LNCaP clone FGC (cell line): ENCODE data around the gene NFS1.
"Not testable (repeated sequence)": the region's sequence is repeated elsewhere in the genome, so short reads cannot be mapped to it uniquely, and the experiment has no call there.

Experiments used
- DNase-seq: peaks from one replicate; pipeline ENCODE4 v3.0.0-alpha.2; 2011; ENCODE audit warnings: low read depth
- H3K4me3 ChIP-seq: 2 replicates; pipeline ENCODE4 v1.5.1; 2011; ENCODE audit warnings: mild to moderate bottlenecking, low read depth, low read length, control low read depth
- TF ChIP-seq, protein P1 (sequence below): IDR thresholded peaks from 2 replicates; pipeline ENCODE4 v1.5.1; 2012; ENCODE audit warnings: mild to moderate bottlenecking; ENCODE audit not compliant: control insufficient read depth, insufficient read depth; ENCODE audit errors: extremely low read depth

The NFS1 gene

DNA sequence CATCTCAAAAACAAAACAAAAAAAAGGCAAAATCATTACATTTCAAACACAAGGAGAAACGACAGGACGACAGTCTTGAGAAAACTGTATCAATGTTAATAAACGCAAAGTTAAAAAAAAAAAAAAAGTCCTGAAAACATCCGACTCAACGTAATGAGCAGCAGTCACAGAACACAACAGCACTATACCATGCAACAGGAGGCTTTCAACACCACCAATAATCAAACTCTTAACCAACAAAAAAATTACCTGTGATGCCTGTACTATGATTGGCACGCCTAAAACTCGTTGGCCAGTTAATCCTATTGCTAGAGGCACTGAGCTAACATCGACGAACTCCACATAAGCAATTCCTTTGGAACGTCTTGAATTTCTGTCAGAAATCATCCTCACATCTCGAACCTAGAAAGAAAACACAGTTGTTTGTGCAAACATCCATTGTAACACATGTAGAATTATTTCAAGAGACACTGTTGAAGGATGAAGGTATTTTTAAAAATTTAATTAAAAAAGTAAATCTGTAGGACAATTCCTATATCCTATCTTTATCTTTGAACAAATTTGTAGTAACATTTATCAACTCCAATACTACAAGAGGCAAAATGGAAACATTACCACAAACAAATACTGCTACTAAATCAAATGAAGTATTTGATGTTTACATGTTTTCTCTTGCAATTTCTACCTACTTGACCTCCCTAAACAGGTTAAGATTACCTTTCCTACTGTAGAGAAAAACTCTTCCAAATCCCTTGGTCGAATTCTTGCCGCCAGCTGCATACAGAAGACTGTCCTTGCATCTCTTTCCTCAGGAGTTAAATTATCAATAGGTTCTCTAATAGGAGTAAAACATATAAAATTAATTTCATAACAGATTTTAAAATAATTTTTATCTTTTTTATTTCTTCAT is 25.4 kb upstream of the NFS1 start:
- TF ChIP-seq, protein P1, sequence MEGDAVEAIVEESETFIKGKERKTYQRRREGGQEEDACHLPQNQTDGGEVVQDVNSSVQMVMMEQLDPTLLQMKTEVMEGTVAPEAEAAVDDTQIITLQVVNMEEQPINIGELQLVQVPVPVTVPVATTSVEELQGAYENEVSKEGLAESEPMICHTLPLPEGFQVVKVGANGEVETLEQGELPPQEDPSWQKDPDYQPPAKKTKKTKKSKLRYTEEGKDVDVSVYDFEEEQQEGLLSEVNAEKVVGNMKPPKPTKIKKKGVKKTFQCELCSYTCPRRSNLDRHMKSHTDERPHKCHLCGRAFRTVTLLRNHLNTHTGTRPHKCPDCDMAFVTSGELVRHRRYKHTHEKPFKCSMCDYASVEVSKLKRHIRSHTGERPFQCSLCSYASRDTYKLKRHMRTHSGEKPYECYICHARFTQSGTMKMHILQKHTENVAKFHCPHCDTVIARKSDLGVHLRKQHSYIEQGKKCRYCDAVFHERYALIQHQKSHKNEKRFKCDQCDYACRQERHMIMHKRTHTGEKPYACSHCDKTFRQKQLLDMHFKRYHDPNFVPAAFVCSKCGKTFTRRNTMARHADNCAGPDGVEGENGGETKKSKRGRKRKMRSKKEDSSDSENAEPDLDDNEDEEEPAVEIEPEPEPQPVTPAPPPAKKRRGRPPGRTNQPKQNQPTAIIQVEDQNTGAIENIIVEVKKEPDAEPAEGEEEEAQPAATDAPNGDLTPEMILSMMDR: no peak
- DNase-seq: no peak
- H3K4me3 ChIP-seq: no peak overlapping the region

DNA sequence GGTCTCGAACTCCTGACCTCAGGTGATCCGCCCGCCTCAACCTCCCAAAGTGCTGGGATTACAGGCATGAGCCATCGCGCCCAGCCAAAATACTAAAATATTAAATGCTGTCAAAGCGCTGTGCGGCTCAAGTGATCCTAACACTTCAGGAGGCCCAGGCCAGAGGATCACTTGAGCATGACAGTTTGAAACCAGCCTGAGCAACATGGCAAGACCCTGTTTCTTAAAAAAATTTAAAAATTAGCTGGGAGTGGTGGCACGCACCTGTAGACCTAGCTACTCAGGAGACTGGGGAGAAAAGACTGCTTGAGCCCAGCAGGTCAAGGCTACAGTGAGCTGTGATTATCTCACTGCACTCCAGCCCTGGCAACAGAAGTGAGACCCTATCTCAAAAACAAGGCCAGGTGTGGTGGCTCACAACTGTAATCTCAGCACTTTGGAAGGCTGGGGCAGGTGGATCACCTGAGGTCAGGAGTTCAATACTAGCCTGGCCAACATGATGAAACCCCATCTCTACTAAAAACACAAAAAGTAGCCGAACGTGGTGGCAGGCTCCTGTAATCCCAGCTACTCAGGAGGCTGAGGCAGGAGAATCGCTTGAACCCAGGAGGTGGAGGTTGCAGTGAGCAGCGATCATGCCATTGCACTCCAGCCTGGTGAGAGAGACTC is 24.6 kb upstream of the NFS1 start:
- not testable (repeated sequence) for H3K4me3 ChIP-seq, DNase-seq

DNA sequence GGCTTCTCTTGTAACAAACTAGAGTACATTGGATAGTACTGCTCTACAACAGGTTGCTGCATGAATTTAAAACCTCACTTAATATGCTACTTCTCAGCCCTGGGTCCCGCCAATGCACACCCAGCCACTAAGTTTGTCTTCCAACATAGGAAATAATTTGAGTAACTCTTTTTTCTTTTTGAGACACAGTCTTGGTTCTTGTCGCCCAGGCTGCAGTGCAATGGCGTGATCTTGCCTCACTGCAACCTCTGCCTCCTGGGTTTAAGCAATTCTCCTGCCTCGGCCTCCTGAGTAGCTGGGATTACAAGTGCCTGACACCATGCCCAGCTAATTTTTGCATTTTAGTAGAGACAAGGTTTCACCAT is 24.1 kb upstream of the NFS1 start:
- not testable (repeated sequence) for H3K4me3 ChIP-seq, DNase-seq

DNA sequence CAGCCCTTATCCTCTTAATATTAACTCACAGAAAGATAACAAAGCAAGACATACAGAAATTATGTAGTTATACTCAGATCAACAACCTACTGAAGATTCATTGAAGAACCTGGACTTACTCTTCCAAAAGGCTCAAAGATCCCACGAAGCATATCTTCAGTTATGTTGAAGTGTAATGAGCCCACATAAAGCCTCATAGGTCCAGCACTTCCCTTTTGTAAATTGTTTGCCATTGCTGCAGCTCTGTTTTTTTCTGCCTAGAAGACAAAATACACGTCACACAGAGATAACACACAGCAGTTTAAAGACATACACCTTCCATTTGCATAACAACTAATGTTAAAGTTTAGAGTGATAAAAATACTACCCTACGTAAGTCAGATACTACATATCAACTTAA is 22.5 kb upstream of the NFS1 start:
- TF ChIP-seq, protein P1: no peak
- no peak overlapping the region for H3K4me3 ChIP-seq
- DNase-seq: no peak

DNA sequence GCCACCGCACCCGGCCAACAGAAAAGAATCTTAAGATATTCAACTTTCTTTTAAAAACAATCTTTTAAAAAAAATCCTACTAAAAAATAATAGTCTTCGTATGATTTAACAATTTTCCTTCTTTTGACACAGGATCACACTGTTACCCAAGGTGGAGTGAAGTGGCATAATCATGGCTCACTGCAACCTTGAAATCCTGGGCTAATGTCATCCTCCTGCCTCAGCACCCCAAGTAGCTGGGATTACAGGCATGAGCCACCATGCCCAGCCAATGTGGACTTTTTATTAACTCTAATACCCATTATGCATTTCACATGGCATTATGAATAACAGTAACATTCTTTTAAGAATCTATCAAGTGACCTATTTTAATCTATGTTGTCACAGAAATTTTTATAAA is 22.1 kb upstream of the NFS1 start:
- no peak overlapping the region for H3K4me3 ChIP-seq
- TF ChIP-seq, protein P1: no peak
- DNase-seq: no peak

DNA sequence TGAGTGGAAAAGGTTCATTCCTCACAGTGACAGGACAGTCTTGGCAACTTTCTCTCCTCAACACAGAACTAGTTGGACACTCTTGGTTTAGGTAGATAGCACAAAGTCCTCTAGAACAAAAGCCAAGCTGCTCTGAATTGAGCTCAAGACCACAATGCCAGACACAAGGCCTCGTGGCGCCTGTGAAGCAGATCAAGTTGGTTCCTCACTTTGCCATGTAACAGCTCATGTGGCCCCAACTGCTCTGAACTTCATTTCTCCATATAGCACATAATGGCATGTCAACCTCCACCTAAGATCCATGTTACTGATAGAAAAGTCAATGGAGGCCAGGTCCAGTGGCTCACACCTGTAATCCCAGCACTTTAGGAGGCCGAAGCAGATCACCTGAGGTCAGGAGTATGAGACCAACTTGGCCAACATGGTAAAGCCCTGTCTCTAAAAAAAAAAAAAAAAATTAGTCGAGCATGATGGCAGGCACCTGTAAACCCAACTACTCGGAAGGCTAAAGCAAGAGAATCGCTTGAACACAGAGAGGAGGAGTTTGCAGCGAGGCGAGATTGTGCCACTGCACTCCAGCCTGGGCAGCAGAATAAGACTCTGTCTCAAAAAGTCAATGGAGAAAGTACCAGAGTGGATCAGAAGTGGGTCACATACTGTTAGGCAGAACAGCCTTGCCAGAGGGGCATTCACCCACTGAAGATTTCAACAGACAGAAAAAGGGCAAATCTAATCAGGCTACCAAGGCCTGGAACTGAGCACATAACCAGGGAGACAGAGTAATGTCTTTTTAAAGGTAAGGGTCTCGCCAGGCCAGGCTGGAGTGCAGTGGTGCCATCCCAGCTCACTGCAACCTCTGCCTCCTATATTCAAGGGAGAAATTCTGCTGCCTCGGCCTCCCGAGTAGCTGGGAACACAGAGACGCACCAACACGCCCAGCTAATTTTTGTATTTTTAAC is 21.3 kb upstream of the NFS1 start:
- DNase-seq: no peak

DNA sequence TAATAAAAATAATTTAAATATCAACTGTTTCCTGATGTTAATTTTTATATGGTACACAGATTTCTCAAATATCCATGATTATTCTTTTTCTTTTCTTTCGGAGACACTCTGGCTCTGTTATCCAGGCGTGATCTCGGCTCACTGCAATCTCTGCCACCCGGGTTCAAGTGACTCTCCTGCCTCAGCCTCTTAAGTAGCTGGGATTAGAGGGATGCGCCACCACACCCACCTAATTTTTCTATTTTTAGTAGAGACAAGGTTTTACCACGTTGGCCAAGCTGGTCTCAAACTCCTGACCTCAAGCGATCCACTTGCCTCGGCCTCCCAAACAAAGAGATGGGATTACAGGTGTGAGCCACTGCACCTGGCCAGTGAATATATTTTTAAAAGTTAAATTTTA is 20.6 kb upstream of the NFS1 start:
- TF ChIP-seq, protein P1: no peak
- no peak for DNase-seq
- no peak overlapping the region for H3K4me3 ChIP-seq

More for the DNA sequence above, 21.3 kb upstream of the NFS1 start:
- H3K4me3 ChIP-seq: no peak overlapping the region
- TF ChIP-seq, protein P1: no peak
